HG03025 (cell line): ENCODE measurements around the gene IL4R.
"Not testable (repeated sequence)": the region's sequence is repeated elsewhere in the genome, so short reads cannot be mapped to it uniquely, and the experiment has no call there.

ENCODE experiments used
- ATAC-seq: cut with Tn5 transposase; IDR thresholded peaks from one replicate; pipeline ENCODE4 v1.9.1; 2021; ENCODE audit warnings: mild to moderate bottlenecking, moderate library complexity; ENCODE audit not compliant: unreplicated experiment, low FRiP score

Gene IL4R

GRCh38 chr16:27377666-27378485, 64.1 kb downstream of the IL4R start:
- ATAC-seq, result no peak

DNA sequence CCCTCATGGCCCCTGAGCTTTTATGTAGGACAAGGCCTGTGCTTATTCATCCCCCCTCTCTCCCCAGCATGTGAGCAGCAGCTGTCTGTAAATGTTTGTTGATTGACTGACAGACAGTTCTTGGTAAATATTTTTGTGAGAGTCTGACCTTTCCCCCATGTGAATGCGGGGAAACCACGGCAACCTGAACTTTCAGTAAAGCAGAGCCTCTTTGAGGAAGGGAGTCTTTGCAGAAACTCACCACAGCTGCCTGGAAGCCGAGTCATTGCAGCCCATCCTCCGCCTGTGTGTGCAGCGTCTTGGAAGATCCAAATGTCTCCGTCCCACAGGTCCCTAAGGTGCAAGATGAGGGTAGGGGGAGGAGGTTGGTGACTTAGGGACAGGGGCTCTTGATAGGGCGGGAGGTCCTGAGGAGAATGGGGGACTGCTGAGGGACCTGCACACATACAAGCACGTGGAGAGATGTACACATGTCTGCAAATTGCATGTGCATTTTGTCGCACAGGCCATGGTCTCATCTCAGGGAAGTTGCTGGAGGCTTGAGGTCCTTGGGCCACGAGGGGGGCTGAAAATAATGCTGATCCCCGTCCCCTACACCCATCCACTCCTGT, 65.2 kb downstream of the IL4R start:
- no peak for ATAC-seq

DNA sequence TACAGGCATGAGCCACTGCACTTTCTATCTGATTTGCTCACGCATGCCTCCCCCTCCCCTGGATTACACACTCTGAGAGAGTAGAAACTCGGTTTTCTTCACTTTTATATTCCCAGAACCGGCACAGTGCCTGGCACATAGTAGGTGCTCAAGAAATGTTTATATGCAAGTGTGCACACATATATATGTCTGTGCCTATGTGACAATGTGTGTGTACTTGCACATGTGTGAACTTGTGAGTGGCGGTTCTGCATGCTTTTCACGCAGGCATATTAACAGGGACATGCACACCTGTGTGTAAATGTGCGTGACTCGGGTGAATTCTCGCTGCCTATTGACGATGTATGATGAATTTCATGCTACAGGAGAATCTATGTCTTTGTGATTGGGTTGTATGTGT, 66.1 kb downstream of the IL4R start:
- no peak for ATAC-seq

DNA sequence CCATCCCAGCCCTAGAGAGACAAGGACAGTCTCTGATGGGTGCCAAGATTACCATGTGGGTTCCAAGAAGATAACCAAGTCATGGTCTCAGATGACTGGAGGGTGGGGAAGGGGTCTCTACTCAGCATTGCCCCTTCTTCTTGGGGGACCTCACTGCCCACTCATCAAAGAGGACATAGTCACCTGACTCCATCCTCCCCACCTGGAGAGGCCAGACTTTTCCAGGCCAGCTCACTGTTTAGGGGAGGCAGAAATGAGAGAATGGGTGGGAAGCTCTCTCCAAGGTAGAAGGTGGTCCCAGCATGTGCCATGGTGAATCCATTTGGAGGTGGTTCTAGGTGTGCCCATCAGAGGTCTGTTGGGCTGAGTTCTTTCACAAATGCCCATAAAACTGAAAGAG, 67.5 kb downstream of the IL4R start:
- no peak for ATAC-seq

DNA sequence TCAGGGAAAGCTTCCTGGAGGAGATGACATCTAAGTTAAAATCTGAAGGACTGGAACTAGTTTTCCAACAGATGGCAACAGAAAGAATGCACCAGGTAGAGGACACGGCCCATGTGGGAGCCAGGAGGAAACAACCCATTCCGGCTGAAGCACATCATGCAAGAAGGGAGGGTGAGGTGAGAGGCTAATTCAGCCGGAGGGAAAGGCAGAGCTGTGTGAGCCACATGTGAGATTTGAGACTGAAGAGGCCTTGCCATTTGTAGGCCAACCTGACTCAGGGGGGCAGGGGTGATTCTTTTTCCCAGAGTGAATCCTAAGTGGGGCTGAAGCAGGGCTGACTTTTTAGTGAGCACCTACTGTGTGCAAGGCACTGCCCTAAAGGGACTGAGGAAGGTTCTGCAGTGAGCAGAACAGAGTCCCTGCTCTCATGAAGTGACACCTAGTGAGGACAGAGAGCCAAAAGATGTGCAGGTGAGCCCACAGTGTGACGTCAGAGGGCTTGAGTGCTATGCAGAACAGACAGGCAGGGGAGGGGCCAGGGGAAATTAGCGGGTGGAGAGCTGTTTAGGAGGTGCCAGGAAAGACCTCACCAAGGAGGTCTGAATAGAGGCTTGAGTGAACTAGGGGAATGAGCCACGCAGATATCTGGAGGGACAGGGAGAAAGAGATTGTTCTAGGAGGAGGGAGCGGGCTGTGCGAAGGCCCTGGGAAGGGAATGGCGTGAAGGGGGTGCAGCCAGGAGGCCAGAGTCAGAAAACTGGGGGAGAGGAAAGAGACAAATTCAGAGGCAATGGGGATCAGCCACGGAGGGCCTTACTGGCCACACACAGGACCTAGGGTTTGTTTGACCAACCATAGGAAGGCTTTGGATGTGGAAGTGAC, 68.4 kb downstream of the IL4R start:
- ATAC-seq, result no peak

DNA sequence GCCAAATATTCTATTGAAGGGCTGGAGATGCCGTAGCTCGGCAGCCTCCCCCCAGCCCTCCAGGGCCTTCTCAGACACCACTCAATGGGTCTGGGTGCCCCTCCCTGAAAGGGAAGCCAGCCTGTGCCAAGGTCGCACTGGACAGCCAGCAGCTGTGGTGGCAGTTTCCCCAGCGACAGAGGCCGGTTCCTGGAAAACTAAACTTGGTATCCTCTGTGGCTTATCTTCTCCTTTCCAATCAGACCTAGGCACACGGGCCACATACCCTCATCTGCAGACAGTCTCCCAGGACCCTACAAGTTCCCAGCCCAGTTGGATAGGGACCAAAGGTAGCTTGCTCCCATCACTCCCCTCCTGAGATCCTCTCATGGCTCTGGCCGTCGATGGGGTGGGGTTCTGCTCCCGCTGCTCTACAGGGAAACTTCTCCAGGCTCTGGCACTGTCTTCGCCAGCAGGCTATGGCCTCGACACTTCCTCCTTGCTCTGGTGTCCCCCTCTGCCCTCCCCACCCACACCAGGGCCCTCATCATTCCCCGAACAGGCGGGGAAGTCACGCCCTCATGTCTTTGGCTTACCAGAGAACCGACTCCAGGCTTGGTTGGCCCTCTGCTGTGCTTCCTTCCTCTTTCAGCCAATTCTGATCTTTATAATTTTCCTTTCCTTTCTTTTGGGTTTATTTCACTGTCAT, 69.9 kb downstream of the IL4R start:
- no peak for ATAC-seq

DNA sequence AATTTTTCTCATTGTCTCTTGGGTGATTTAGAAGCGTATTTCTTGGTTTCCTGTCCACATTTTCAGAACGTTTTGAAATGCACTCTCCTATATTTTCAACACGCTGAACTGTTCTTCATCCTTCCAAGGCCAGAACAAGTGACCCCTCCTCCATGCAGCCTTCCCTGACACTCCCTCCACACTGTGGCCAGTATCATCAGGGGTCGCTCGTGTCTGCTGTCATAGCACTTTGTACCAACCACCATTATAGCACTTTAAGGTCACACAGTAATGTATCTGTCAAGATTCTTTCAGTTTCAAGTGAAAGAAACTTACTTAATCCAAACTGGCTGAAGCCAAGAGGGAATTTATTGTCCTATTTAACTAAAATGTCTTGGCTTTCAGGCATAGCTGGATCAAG, 70.7 kb downstream of the IL4R start:
- no peak for ATAC-seq

DNA sequence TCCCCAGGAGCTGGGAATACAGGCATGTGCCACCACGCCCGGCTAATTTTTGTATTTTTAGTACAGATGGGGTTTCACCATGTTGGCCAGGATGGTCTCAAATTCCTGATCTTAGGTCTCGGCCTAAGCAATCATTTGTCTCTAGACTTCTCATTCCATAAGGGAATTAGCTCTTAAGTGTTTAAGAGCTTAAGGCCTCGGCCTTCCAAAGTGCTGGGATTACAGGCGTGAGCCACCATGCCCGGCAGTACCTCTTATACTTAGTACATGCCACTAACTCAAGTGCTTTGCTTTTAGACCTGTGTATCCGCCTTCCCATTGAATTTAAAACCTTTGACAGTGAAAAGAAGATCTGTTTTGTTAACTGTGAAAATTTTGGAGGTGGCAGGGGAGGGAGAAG, 71.6 kb downstream of the IL4R start:
- ATAC-seq, result no peak

GRCh38 chr16:27386674-27387073, 72.9 kb downstream of the IL4R start:
- no peak for ATAC-seq

DNA sequence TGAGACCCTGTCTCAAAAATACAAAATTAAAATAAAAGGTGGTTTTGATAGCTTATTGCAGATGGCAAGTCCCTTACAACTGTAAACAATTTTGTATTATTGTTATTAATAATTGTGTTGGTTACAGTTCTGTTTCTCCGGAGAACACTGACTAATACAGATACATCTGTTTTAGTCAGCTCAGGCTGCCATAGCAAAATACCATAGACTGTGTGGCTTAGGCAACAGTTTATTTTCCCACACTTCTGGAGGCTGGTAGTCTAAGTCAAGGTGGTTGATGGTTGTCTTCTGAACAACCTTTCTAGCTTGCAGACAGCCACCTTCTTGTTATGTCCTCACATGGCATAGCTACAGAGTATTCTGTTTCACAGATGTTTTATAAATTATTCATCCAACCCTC, 74.0 kb downstream of the IL4R start:
- ATAC-seq, result no peak

DNA sequence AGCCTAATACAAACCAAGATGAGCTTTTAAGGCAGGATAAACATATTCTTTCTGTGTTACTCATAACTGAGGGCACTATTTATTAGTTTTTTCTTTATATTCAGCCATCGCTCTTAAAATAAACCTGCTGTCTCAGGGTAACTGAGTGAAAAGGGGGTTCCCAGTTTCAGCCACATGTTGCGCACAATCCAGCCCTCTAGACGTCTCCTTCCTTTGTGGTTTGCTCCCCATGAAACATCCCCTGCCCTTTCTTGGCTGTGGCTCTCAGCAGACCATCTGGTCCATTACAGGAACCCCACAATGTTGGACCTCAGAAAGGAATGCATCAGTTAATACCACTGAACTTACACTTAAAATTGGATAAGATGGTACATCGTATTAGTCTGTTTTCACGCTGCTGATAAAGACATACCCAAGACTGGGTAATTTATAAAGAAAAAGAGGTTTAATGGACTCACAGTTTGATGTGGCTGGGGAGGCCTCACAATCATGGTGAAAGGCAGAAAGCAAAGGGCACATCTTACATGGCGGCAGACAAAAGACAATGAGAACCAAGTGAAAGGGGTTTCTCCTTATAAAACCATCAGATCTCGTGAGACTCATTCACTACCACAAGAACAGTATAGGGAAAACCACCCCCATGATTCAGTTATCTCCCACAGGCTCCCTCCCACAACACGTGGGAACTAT, 75.6 kb downstream of the IL4R start:
- ATAC-seq, result peak; percentile 66

GRCh38 chr16:27390151-27390550, 76.4 kb downstream of the IL4R start:
- ATAC-seq, result no peak

DNA sequence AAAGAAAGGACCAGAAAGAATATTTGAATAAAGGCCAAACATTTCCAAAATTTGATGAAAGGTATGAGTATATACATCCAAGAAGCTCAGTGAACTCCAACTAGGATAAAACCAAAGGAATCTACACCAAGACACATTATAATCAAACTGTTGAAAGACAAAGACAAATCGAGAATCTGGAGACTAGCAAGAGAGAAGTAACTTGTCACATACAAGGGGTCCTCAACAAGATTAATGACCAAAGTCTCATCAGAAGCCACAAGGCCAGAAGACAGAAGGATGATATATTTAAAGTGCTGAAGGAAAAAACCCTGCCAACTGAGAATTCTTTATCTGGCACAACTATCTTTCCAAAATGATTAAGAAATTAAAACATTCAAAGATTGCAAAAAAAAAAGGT, 78.9 kb downstream of the IL4R start:
- ATAC-seq, result no peak

DNA sequence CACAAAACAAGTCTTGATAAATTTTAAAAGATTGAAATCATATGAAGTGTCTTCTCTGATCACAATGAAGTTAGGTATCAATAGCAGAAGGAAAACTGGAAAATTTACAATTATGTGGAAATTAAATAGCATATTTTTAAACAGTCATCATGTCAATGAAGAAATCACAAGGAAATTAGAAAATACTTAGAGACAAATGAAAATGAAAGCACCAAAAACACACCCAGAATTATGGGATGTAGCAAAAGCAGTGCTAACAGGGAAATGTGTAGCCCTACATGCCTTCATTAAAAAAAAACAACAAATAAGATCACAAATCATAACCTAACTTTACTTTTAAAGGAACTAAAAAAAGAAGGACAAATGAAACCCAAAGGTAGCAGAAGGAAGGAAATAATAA, 80.7 kb downstream of the IL4R start:
- ATAC-seq, result no peak

GRCh38 chr16:27398341-27398893, 84.6 kb downstream of the IL4R start:
- not testable (repeated sequence) for ATAC-seq

- no peak for ATAC-seq
These were observed 85.4 kb downstream of the IL4R start for GRCh38 chr16:27398894-27399853.

DNA sequence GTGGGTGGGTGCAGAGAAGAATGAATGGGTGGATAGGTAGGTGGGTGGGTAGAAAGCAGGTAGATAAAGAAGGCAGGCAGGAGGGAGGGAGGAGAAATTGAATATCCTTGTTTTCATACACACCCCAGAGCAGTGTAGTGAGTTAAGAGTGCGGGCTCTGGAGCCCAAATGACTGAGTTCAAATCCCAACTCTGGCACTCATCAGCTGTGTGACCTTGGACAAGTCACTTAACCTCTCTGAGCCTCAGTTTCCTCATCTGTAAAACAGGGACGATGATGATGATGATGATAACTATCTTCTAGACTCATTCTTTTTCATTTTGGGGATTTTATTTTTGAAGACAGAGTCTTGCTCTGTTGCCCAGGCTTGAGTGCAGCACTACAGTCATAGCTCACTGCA, 86.2 kb downstream of the IL4R start:
- ATAC-seq, result no peak

GRCh38 chr16:27400751-27401620, 87.2 kb downstream of the IL4R start:
- no peak for ATAC-seq
